HUES64 (cell line): ENCODE results near the gene DNAJA4.
A peak's percentile ranks its signal among the peaks of the same experiment; 100 is the strongest.

ENCODE experiments used
- H3K27ac ChIP-seq: 2 replicates; pipeline ENCODE4 v1.7.0; 2013; ENCODE audit warnings: low read depth, low read length, inconsistent platforms
- H3K27me3 ChIP-seq: 2 replicates; pipeline ENCODE4 v1.6.1; 2013; ENCODE audit warnings: mild to moderate bottlenecking, low read length; ENCODE audit not compliant: insufficient read depth
- H3K36me3 ChIP-seq: 2 replicates; pipeline ENCODE4 v1.6.1; 2013; ENCODE audit warnings: mild to moderate bottlenecking, low read length; ENCODE audit not compliant: insufficient read depth
- H3K4me1 ChIP-seq: 2 replicates; pipeline ENCODE4 v1.6.1; 2013; ENCODE audit warnings: mild to moderate bottlenecking, low read length, moderate library complexity; ENCODE audit not compliant: insufficient read depth
- H3K4me3 ChIP-seq: 2 replicates; pipeline ENCODE4 v1.5.1; 2013; ENCODE audit warnings: mild to moderate bottlenecking, low read length, moderate library complexity
- H3K9ac ChIP-seq: 2 replicates; pipeline ENCODE4 v1.6.1; 2013; ENCODE audit warnings: mild to moderate bottlenecking, low read depth, low read length
- H3K9me3 ChIP-seq: 2 replicates; pipeline ENCODE4 v1.6.1; 2013; ENCODE audit warnings: low read depth, low read length; ENCODE audit not compliant: insufficient read depth
- WGBS: fragments of 150-250, 120-280 bp; methylation state at CpG from one replicate; pipeline ENCODE4 v1.1.7; 2013; ENCODE audit warnings: missing lambda C conversion rate; 5-methylcytosine and 5-hydroxymethylcytosine counted together

Gene DNAJA4

GRCh38 chr15:78304216-78305066 is 40.1 kb downstream of the DNAJA4 start:
- H3K9ac ChIP-seq, result no peak overlapping the region
- WGBS, result 93% methylated on average over 9 of the region's 9 CpGs

GRCh38 chr15:78306176-78306774 is 41.9 kb downstream of the DNAJA4 start:
- no peak overlapping the region for H3K4me3 ChIP-seq
- no peaks in the 10 kb centered on the region for H3K4me1 ChIP-seq
- H3K27ac ChIP-seq, result no peak overlapping the region
- no peaks in the 10 kb centered on the region for H3K9me3 ChIP-seq
- WGBS, result 82% methylated on average over 3 of the region's 3 CpGs
- no peak overlapping the region for H3K9ac ChIP-seq
- H3K27me3 ChIP-seq, result peaks cover 14% of the 10 kb centered on the region
- H3K36me3 ChIP-seq, result no peaks in the 10 kb centered on the region

More at GRCh38 chr15:78304216-78305066, 40.1 kb downstream of the DNAJA4 start:
- H3K27ac ChIP-seq, result no peak overlapping the region
- no peak overlapping the region for H3K4me3 ChIP-seq
- no peaks in the 10 kb centered on the region for H3K4me1 ChIP-seq
- no peaks in the 10 kb centered on the region for H3K9me3 ChIP-seq
- H3K27me3 ChIP-seq, result peaks cover 16% of the 10 kb centered on the region
- no peaks in the 10 kb centered on the region for H3K36me3 ChIP-seq

DNA sequence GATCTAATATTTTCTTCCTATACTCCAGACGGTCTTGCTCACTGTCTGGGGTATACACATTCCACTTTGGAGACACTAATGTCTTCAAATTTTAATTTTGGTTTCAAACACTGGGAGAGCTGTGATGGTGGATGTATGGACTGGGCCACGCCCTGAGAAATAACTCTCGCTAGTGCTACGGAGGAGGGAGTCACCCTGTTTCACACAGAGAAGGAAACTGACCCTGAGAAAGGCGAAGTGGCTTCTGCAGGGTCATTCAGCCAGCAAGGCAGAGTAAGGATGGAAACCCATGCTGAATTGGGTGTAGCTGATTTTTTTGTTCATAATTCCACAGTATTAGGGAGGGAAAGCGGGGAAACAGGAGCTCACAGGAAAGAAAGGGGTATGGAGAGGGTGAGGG is 43.6 kb downstream of the DNAJA4 start:
- no peaks in the 10 kb centered on the region for H3K27me3 ChIP-seq
- H3K36me3 ChIP-seq, result no peaks in the 10 kb centered on the region
- H3K9me3 ChIP-seq, result no peaks in the 10 kb centered on the region
- H3K9ac ChIP-seq, result no peak overlapping the region
- H3K4me3 ChIP-seq, result no peak overlapping the region
- 82% methylated on average over 5 of the region's 6 CpGs for WGBS
- no peak overlapping the region for H3K27ac ChIP-seq
- no peaks in the 10 kb centered on the region for H3K4me1 ChIP-seq

DNA sequence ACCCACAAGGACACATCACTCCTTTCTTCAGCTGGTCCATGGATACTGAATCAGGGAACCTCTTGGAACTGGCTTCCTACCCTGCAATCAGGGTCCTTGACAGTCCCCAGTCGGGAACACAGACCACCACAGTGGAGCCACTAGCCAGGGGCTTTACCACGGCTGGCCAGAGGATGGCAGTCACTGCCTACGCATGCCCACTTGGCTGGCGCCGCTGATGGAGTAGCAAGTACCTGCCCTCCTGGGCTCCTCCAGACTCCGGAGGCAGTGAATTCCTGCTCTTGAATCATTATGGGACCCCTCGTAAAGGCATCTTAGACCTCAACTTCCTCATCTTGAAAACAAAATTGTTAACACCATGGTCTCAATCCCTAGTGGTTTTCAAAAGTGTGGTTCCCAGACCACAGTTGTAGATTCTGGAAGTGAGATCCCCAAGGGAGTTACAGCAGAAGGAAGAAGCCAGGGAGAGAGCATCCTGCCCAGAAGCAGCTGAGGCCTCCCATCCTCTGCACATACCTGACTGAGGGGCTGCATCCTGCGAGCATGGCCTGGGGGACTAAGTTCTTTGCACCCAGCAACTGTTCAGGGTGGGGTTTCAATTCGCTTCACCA is 44.2 kb downstream of the DNAJA4 start:
- Histone ChIP-seq H3K36me3 (no peaks in the 10 kb centered on the region), H3K4me3 (no peak overlapping the region), H3K27me3 (no peaks in the 10 kb centered on the region), H3K9ac (no peak overlapping the region), H3K4me1 (no peaks in the 10 kb centered on the region), H3K9me3 (no peaks in the 10 kb centered on the region), H3K27ac (no peak overlapping the region)
- WGBS, result 22% methylated on average over 9 of the region's 9 CpGs

DNA sequence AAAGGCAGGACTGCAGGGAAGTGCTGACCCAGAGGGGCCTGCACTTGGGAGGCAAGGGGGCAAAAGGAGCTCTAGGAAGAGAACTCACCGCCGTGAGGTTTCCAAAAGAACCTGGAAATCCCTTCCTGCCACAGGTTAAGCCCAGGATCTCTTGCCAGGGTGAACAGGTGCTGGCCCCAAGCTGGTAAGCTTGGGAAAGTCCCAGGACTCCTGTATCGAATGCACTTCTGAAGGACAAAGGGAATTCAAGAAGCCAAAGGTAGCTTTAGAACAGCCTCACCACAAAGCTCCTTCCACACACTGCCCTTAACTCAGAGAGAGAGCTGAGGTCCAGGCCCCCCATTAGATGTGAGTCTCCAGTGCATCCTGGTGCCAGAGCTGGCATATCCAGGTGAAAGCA is 46.9 kb downstream of the DNAJA4 start:
- 86% methylated on average over 3 of the region's 3 CpGs for WGBS
- Histone ChIP-seq H3K9ac (no peak overlapping the region), H3K27me3 (no peaks in the 10 kb centered on the region), H3K4me3 (no peak overlapping the region), H3K9me3 (no peaks in the 10 kb centered on the region), H3K27ac (no peak overlapping the region), H3K4me1 (peaks cover 6% of the 10 kb centered on the region; the same call in 1 of the 2 replicates), H3K36me3 (no peaks in the 10 kb centered on the region)

DNA sequence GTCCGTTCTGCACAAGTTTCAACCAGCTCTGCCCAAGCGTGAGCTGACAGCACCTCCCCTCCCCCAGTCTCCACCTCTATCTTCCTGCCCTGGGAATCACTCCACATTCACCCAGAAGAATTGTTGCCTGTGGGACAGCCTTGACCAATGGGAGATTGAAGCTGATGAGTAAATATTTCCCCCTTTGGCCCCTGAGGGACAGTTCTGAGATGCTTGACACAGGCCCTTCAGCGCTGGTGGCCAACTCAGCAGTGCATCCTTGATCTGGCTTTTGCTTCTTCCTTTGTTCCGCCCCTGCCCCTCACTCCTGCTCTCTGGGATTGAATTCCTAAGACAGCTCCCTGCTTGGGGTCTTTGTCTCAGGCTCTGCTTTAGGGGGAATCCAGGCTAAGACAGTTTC is 48.2 kb downstream of the DNAJA4 start:
- whole genome bisulfite sequencing, result 53% methylated on average over 4 of the region's 4 CpGs
- peaks cover 15% of the 10 kb centered on the region for H3K4me1 ChIP-seq

DNA sequence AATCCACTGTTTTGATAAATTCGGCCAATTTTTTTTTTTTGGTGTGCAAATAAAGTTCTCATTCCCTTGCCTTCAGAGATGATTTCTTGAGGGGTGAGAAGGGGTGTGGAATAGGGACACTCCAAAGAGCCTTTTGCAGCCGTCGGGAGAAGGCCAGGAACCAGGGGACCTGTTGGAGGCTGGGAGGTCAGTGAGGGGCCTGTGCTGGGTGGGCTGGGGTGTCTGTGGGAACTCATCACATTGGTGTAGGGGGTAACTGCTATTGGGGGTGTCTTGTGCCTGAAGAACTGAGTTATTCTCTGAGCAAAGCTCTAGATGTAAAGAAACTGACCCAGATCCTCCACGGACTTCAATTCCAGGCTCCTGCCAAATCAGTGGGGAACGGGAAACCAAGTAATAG is 48.6 kb downstream of the DNAJA4 start:
- Histone ChIP-seq H3K9ac (no peak overlapping the region), H3K36me3 (no peaks in the 10 kb centered on the region), H3K4me1 (peaks cover 15% of the 10 kb centered on the region), H3K27ac (no peak overlapping the region), H3K9me3 (no peaks in the 10 kb centered on the region), H3K4me3 (no peak overlapping the region), H3K27me3 (no peaks in the 10 kb centered on the region)
- WGBS, result 79% methylated on average over 5 of the region's 5 CpGs

More for the DNA sequence above, 48.2 kb downstream of the DNAJA4 start:
- Histone ChIP-seq H3K9me3 (no peaks in the 10 kb centered on the region), H3K36me3 (no peaks in the 10 kb centered on the region), H3K27me3 (no peaks in the 10 kb centered on the region), H3K9ac (no peak overlapping the region), H3K4me3 (no peak overlapping the region), H3K27ac (no peak overlapping the region)

GRCh38 chr15:78313383-78313782 is 49.0 kb downstream of the DNAJA4 start:
- no peak overlapping the region for H3K9ac ChIP-seq
- no peak overlapping the region for H3K4me3 ChIP-seq
- no peak overlapping the region for H3K27ac ChIP-seq
- H3K36me3 ChIP-seq, result no peaks in the 10 kb centered on the region
- no peaks in the 10 kb centered on the region for H3K27me3 ChIP-seq
- H3K4me1 ChIP-seq, result peaks cover 15% of the 10 kb centered on the region
- H3K9me3 ChIP-seq, result no peaks in the 10 kb centered on the region
- WGBS, result 78% methylated on average over 8 of the region's 8 CpGs

- no peaks in the 10 kb centered on the region for H3K36me3 ChIP-seq
- H3K4me1 ChIP-seq, result peaks cover 15% of the 10 kb centered on the region
- H3K27me3 ChIP-seq, result no peaks in the 10 kb centered on the region
- H3K9me3 ChIP-seq, result no peaks in the 10 kb centered on the region
- WGBS, result 83% methylated on average over 7 of the region's 7 CpGs
- H3K27ac ChIP-seq, result no peak overlapping the region
- H3K9ac ChIP-seq, result no peak overlapping the region
- H3K4me3 ChIP-seq, result no peak overlapping the region
Observed at GRCh38 chr15:78314181-78314581, 49.8 kb downstream of the DNAJA4 start.

DNA sequence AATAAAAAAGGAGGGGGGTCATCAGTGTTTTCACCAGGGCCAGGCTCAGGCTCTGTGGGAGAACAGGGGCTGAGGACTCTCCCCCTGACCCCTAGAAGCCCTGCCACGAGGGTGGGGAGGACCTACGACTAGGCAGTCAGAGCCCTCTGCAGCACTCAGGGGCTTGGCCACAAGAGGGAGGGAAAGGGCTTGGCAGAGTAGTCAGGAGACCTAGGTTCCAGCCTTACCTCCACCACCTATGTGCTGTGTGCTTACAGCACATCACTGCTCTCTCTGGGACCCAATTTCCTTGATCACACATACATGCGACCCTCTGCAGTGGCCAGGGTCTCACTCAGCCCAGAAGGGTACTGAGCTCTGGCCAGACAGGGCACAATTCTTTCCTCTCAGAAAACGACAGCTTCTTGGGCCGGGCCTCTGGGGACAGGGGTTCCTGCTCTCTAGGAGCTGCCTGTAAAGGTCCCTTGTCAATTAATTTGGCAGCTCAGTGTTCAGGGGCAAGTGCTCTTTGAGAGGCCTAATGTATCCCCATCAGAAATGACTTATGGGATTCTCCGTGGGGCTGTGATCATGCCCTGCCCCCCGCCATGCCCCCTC is 51.4 kb downstream of the DNAJA4 start:
- Histone ChIP-seq H3K9ac (no peak overlapping the region), H3K27me3 (no peaks in the 10 kb centered on the region), H3K4me3 (no peak overlapping the region), H3K36me3 (no peaks in the 10 kb centered on the region), H3K4me1 (peaks cover 15% of the 10 kb centered on the region), H3K27ac (peak overlapping the region; percentile 42), H3K9me3 (no peaks in the 10 kb centered on the region)
- WGBS, result 51% methylated on average over 7 of the region's 7 CpGs
